Neural cell (in vitro differentiated cells): ENCODE results near the gene TEN1. TPM values are rescaled to one million over a fixed set of nuclear protein-coding genes. Genes with fewer than 3 reads are reported as not detected.
"Not testable (repeated sequence)": the region's sequence is repeated elsewhere in the genome, so short reads cannot be mapped to it uniquely, and the experiment has no call there.

ENCODE experiments used
- H2AFZ ChIP-seq: fragments of 200-600, 300-800 bp; sonication (generic), shearing (Covaris generic); 2 replicates; pipeline ENCODE4 v1.6.0; 2014; ENCODE audit warnings: low read depth, mild to moderate bottlenecking, antibody characterized with exemption, low read length, moderate library complexity
- H3F3A ChIP-seq: fragments of 200-600 bp; shearing (Covaris generic); 2 replicates; pipeline ENCODE4 v1.6.1; 2016; ENCODE audit warnings: mild to moderate bottlenecking, moderate library complexity, mixed read lengths, antibody characterized with exemption, low read length; ENCODE audit not compliant: insufficient read depth, poor library complexity, severe bottlenecking
- H3K27ac ChIP-seq: fragments of 200-600, 300-800 bp; sonication (generic), shearing (Covaris generic); 2 replicates; pipeline ENCODE4 v1.5.1; 2014; ENCODE audit warnings: mild to moderate bottlenecking, low read length, moderate library complexity
- H3K27me3 ChIP-seq: fragments of 300-800, 200-600 bp; sonication (generic), shearing (Covaris generic); 2 replicates; pipeline ENCODE4 v1.6.0; 2014; ENCODE audit warnings: mild to moderate bottlenecking, low read depth, low read length, moderate library complexity; ENCODE audit not compliant: insufficient read depth
- H3K36me3 ChIP-seq: fragments of 300-800, 200-600 bp; sonication (generic), shearing (Covaris generic); 2 replicates; pipeline ENCODE4 v1.5.1; 2014; ENCODE audit warnings: mild to moderate bottlenecking, antibody characterized with exemption, low read length, moderate library complexity; ENCODE audit not compliant: insufficient read depth
- H3K4me2 ChIP-seq: fragments of 300-800, 200-600 bp; sonication (generic), shearing (Covaris generic); 2 replicates; pipeline ENCODE4 v1.6.0; 2014; ENCODE audit warnings: mild to moderate bottlenecking, low read length
- H3K4me3 ChIP-seq: fragments of 300-800, 200-600 bp; sonication (generic), shearing (Covaris generic); 2 replicates; pipeline ENCODE4 v1.5.1; 2014; ENCODE audit warnings: mild to moderate bottlenecking, low read length, moderate library complexity
- H3K79me2 ChIP-seq: fragments of 200-600 bp; shearing (Covaris generic); replicated peaks from 2 replicates; pipeline ENCODE4 v1.6.0; 2014; ENCODE audit warnings: mild to moderate bottlenecking, low read length, moderate library complexity; ENCODE audit not compliant: insufficient read depth
- H3K9ac ChIP-seq: fragments of 300-800, 200-600 bp; sonication (generic), shearing (Covaris generic); 2 replicates; pipeline ENCODE4 v1.6.1; 2016; ENCODE audit warnings: mild to moderate bottlenecking, low read length, mixed read lengths
- H3K9me2 ChIP-seq: fragments of 200-600 bp; shearing (Covaris generic); 2 replicates; pipeline ENCODE4 v1.6.1; 2016; ENCODE audit warnings: mild to moderate bottlenecking, low read length, mixed read lengths; ENCODE audit not compliant: insufficient read depth
- H3K9me3 ChIP-seq: fragments of 200-600, 300-800 bp; sonication (generic), shearing (Covaris generic); 2 replicates; pipeline ENCODE4 v1.6.1; 2016; ENCODE audit warnings: mild to moderate bottlenecking, mixed run types, low read length, moderate library complexity, mixed read lengths
- H4K20me1 ChIP-seq: fragments of 200-600 bp; shearing (Covaris generic); 2 replicates; pipeline ENCODE4 v1.6.1; 2016; ENCODE audit warnings: mild to moderate bottlenecking, mixed run types; ENCODE audit not compliant: insufficient read depth
- CTCF ChIP-seq: fragments of 450-650 bp; IDR thresholded peaks from 2 replicates; pipeline ENCODE4 v1.5.1; 2014; ENCODE audit warnings: antibody characterized with exemption, mild to moderate bottlenecking, moderate library complexity; ENCODE audit not compliant: poor library complexity, severe bottlenecking
- EP300 ChIP-seq: fragments of 450-650 bp; conservative IDR thresholded peaks from 2 replicates; pipeline ENCODE4 v1.6.1; 2014; ENCODE audit warnings: antibody characterized with exemption, mild to moderate bottlenecking, moderate library complexity; ENCODE audit not compliant: poor library complexity, severe bottlenecking
- EZH2 ChIP-seq: fragments of 200-600, 300-800 bp; shearing (Covaris generic), sonication (generic); IDR thresholded peaks from 2 replicates; pipeline ENCODE4 v1.6.1; 2014; ENCODE audit warnings: antibody characterized with exemption, low read length, borderline replicate concordance, mild to moderate bottlenecking; ENCODE audit not compliant: insufficient read depth, poor library complexity, severe bottlenecking
- MXI1 ChIP-seq: fragments of 450-650 bp; conservative IDR thresholded peaks from 2 replicates; pipeline ENCODE4 v1.6.1; 2014; ENCODE audit warnings: antibody characterized with exemption, mild to moderate bottlenecking; ENCODE audit not compliant: poor library complexity, severe bottlenecking
- POLR2AphosphoS5 ChIP-seq: IDR thresholded peaks from 2 replicates; pipeline ENCODE4 v1.6.1; 2012
- RAD21 ChIP-seq: fragments of 450-650 bp; conservative IDR thresholded peaks from 2 replicates; pipeline ENCODE4 v1.6.1; 2014; ENCODE audit warnings: antibody characterized with exemption, mild to moderate bottlenecking, moderate library complexity
- REST ChIP-seq: IDR thresholded peaks from 2 replicates; pipeline ENCODE4 v1.6.1; 2012; ENCODE audit warnings: borderline replicate concordance
- SMC3 ChIP-seq: fragments of 450-650 bp; conservative IDR thresholded peaks from 2 replicates; pipeline ENCODE4 v1.6.1; 2014; ENCODE audit warnings: antibody characterized with exemption, mild to moderate bottlenecking, moderate library complexity; ENCODE audit not compliant: poor library complexity
- TAF1 ChIP-seq: IDR thresholded peaks from 2 replicates; pipeline ENCODE4 v1.6.1; 2012; ENCODE audit warnings: low read depth
- polyA plus RNA-seq: library from polyadenylated mRNA; depleted of rRNA; stranded (reverse); fragments of >200 nt; gene quantifications from 2 replicates; pipeline ENCODE4 v1.2.3, GENCODE V29; 2014

The TEN1 gene
- polyA plus RNA-seq, 1 donor from 2014 or later: 33.1 TPM

- H3K79me2 ChIP-seq: no peaks in the 10 kb centered on the region
- H3K9me2 ChIP-seq: no peaks in the 10 kb centered on the region
- no peaks in the 10 kb centered on the region for H3K9me3 ChIP-seq
- no peak overlapping the region for H3K4me2 ChIP-seq
- no peaks in the 10 kb centered on the region for H4K20me1 ChIP-seq
- H3K27me3 ChIP-seq: no peaks in the 10 kb centered on the region
- H3F3A ChIP-seq: no peaks in the 10 kb centered on the region
- H2AFZ ChIP-seq: no peak overlapping the region
- H3K36me3 ChIP-seq: peaks cover 7% of the 10 kb centered on the region
- no peak overlapping the region for H3K9ac ChIP-seq
- TF ChIP-seq MXI1: no peak
- no peak for TF ChIP-seq TAF1
- TF ChIP-seq CTCF: no peak
- no peak for TF ChIP-seq SMC3
- no peak for TF ChIP-seq RAD21
- TF ChIP-seq POLR2AphosphoS5: no peak
- TF ChIP-seq REST: no peak
- TF ChIP-seq EP300: no peak
- no peak for TF ChIP-seq EZH2
- H3K27ac ChIP-seq: no peak overlapping the region
- H3K4me3 ChIP-seq: no peak overlapping the region
Measured at GRCh38 chr17:76039121-76039520, 60.1 kb downstream of the TEN1 start.

GRCh38 chr17:76040376-76040775, 61.3 kb downstream of the TEN1 start:
- H3K36me3 ChIP-seq: peaks cover 7% of the 10 kb centered on the region
- no peaks in the 10 kb centered on the region for H3K79me2 ChIP-seq
- H3K9me2 ChIP-seq: no peaks in the 10 kb centered on the region
- no peaks in the 10 kb centered on the region for H3K9me3 ChIP-seq
- TF ChIP-seq POLR2AphosphoS5 (no peak), MXI1 (no peak), EZH2 (no peak)
- no peak overlapping the region for H2AFZ ChIP-seq
- no peaks in the 10 kb centered on the region for H3F3A ChIP-seq
- H3K27me3 ChIP-seq: no peaks in the 10 kb centered on the region
- H3K4me3 ChIP-seq: no peak overlapping the region
- H3K27ac ChIP-seq: no peak overlapping the region
- H3K9ac ChIP-seq: no peak overlapping the region
- H3K4me2 ChIP-seq: no peak overlapping the region
- H4K20me1 ChIP-seq: no peaks in the 10 kb centered on the region

- not testable (repeated sequence) for H3K9me2 ChIP-seq, H3K27ac ChIP-seq, H3K36me3 ChIP-seq, H3K4me2 ChIP-seq, H3K9ac ChIP-seq, H3K9me3 ChIP-seq, H3F3A ChIP-seq, H4K20me1 ChIP-seq, H2AFZ ChIP-seq, H3K27me3 ChIP-seq, H3K4me3 ChIP-seq, H3K79me2 ChIP-seq
Measured at GRCh38 chr17:76042868-76043267, 63.8 kb downstream of the TEN1 start.

- H3K27me3 ChIP-seq, H3K79me2 ChIP-seq, H2AFZ ChIP-seq, H3K4me2 ChIP-seq, H3K9me3 ChIP-seq, H3K4me3 ChIP-seq, H3F3A ChIP-seq, H3K9ac ChIP-seq, H4K20me1 ChIP-seq, H3K27ac ChIP-seq, H3K9me2 ChIP-seq, H3K36me3 ChIP-seq: not testable (repeated sequence)
Measured at GRCh38 chr17:76044475-76045007, 65.5 kb downstream of the TEN1 start.
